SIG-M5 (cell line): ENCODE results near the gene E2F4.

Source experiments
- DNase-seq: peaks from one replicate; lab custom pipeline; 2025; lab: John Stamatoyannopoulos, UW

The E2F4 gene

DNA sequence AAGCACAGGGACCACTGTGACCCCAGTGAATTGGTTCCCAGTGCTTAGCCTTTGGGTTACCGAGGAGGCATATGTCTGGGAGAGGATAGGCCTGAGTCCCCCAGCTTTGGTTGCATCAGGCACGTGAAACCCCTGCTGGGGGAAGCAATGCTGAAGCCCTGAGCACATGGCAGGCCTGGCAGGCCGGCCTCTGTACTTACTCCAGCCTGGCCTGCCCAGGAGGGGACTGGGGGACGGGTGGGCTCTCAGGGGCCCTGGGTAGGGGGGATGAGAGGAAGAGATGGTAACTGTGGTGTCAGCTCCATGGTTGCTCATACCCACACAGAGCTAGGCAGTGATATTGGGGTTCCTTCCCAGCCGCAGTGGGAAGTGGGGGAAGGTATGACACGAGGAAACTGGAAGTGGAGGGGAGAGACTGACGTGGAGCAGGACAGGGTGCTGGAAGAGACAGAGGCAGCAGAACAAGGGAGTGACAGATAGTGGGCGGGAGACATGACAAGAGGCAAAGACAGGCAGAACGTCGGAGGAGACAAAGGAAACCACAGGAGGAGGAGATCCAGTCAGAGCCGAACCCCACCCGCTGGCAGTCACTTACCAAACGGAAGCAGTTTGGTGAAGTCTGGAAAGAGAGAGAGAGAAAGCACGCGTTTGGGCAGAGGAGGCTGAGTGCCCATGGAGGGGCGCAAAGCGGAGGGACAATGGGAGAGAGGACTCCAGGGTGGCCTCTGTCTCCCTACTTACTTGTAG is 44.0 kb downstream of the E2F4 start:
- no peak for DNase-seq

DNA sequence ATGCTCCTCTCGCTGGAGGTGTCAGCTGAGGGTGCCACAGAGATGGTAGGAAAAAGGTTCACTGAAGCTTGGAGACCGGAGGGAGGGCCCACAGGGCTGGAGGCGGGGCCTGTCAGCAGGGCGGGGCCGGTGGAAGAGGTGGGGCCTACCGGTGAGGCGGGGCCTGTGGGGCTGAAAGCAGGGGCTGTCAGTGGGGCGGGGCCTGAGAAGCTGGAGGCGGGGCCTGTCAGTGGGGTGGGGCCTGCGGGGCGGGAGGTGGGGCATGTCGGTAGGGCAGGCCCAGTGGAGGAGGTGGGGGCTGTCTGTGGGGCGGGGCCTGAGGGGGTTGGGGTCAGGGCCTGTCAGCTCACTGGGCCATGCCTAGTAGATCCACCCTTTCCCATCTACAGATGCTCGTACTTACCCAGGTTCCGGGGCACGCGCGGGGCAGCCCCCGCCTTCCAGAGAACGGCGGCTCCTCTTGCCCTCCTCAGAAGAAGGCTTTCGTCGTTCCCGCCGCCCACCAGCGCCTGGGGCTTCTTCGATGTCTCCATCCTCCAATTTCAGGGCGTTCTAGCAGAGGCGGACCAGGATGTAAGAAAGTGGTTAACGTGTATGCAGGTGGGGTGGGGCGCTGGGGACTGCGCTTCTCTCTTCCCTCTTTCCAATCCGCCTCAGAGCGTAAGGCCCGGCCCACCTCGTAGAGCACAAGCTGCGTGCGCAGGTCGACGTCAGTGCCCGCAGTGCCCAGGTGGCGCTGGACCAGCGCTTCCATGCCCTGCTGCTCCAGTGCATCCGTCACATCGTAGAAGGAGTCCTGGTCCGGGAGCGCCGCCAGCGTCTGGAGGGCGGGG is 44.8 kb downstream of the E2F4 start:
- no peak for DNase-seq

DNA sequence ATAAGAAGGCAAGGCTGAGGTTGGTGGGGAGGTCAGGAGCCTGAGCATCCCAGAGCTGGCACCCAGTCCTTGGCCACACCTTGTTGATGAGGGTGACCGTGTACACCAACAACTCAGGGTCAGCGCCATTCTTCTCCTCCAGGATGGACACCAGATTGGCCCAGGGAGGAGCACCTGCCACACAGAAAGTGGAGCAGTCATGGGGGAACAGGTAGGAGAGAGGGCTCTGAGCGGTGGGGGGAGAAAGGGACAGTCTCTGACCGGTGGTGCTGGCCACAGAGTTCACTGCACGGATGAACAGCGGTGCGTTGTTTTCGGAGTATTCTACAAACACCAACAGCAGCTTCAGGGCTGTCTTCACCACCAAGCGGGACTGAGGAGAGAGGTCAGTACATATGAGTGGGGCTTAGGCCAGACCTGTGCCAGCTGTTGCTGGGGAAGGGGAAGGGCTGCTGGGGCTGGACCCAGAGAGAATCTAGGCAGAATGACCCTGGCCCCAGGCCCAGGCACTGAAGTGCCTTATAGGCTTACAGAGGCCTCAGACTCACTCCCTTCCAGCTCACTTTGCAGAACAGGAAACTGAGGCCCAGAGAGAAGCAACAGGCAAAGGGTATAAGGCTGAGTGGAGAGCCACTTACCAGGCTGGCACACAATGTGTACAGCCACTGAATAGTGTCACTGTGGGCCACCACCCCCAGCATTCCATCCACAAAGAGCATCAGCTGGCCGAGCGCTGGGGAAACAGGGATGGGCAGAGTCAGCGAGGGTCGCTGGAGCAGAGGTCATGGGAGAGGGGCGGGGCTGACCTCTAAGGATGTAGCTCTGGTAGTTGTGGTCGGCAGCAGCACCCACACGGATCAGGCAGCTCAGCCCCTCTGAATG is 45.7 kb downstream of the E2F4 start:
- DNase-seq, result no peak

DNA sequence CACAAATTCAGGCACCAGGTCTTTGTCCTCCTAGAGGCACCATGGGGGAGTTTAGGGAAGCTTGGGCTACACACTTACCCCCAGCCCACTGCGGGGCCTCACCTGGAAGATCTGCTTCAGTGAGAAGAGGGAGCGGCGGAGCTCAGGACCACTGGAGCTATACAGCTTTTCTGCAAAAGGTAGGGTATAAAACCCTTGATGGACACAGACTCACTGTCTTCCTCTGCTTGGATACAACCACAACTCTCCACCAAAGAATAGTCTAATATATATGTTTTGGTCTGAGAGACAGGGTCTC is 46.3 kb downstream of the E2F4 start:
- no peak for DNase-seq

DNA sequence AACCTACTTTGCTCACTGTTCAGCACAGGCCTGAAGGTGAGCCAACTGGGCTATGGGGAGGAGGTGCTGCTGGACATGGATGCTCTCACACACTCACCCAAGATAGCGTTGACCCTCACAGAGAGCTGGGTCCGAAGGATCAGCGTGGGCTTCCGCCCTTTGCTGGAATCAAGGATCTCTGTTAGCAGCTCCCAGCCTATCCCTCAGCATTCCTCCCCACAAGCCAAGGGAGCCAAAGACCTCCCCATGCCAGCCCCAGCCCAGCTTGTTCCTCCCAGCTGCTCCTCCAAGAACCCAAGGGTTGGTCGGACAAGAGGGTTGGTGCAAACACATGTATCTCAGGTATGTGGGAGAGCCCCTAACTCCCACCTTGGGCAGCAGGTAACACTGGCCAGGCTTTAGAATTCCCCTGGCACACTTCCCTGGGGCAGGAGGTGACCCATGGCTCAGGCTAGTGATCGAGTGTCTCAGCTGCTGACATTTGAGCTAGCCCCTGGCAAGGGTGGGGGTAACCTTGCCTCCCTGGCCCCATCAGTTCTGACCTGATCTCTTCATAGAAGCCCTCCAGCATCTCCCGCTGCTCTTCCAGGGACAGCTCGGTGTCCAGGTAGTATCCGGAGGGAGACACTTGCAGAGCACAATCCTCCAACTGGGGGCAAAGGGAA is 47.0 kb downstream of the E2F4 start:
- DNase-seq, result no peak

DNA sequence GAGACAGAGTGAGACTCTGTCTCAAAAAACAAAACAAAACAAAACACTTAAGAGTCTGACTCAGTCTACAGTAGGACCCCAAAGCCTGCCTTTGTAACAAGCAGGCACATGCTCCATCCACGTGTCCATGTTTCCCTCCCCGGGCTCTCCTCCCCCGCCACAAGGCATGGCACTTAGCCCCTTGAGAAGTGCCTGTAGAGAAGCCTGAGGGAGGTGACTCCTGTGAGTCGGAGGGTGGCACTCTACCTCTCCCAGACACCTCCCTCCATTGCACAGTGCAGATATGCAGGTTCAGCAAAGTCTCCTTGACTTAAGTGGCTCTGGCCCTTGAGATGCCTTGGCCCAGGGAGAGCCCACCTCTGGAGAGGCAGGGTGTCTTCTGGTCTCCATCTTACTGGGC is 48.6 kb downstream of the E2F4 start:
- no peak for DNase-seq

DNA sequence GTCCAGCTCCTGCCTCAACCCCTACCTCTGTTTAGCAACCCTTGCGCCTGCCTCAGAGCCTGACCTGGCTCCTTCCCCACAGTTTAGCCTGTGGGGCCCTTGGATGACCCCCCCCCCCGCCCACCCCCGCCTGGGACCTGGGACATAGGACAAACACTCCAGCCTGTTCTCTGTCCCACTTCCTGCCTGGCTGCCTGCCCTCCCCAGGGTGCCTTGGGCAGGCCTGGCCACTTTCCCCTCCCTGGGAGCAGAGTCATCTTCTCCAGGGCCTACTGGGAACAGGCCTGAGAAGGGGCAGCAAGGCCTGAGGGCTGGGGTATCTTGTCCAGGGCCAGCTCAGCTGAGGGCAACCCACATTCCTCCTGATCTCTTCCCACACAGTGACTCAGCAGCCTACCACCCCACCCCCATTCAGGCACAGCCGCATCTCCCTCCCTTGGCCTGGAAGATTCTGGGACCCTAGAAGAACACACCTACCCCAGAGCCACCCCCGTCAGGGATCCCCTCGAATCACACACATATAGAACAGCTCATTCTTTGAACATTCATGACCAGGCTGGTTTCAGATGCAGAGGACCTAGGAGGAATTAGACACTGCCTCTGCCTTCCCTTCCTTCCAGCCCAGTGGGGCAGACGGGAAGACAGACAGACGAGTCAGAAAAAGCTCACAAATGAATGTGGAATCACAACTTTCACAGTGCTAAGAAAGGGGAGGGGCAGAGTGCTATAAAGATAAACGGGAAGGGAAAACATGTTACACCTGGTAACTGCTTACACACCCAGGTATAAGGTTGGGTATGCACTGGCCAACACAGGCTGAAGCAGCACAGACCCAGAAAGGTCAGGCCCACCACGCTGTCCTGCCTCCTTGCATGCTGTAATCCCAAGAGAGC is 49.3 kb downstream of the E2F4 start:
- no peak for DNase-seq

DNA sequence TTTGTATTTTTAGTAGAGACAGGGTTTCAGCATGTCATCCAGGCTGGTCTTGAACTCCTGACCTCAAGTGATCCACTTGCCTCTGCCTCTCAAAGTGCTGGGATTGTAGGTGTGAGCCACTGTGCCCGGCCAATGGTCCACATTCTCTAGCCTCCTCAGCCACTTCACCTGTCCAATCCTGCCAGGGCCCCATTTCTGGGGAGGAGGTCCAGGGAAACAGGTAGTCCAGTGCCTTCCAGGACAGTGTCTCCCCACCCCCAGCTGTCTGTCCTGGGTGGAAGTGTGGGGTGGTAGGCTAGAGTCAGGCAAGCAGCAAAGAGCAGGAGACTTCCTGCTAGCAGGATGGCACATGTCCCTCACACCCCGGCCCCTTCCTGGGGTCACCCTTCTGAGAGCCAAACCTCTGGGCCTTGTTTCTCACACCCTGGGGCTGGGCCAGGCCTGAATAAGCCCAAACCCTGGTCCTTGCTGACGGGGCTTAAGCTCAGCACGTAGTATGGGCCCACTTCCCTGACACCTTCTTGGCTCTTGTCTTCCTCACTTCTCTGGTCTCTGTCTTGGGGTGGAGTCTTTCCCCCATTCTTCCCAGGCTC is 50.3 kb downstream of the E2F4 start:
- no peak for DNase-seq

DNA sequence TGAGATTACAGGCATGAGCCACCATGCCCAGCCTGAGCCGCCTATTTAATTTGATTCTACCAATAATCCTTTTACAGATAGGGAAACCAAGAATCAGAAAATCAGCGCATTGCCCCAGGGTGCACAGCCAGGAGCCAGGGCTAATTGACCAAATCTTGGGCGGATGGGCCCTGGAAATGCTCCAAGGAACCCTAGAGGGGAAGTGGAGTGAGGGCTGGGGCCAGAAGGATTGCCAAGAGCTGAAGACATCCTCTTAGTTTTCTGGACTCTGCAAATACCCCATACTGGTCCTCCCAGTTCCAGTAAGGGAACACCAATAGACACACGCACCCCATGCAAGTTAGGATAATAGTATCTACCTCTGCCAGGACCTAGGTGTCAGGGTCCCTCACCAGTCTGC is 51.5 kb downstream of the E2F4 start:
- no peak for DNase-seq

DNA sequence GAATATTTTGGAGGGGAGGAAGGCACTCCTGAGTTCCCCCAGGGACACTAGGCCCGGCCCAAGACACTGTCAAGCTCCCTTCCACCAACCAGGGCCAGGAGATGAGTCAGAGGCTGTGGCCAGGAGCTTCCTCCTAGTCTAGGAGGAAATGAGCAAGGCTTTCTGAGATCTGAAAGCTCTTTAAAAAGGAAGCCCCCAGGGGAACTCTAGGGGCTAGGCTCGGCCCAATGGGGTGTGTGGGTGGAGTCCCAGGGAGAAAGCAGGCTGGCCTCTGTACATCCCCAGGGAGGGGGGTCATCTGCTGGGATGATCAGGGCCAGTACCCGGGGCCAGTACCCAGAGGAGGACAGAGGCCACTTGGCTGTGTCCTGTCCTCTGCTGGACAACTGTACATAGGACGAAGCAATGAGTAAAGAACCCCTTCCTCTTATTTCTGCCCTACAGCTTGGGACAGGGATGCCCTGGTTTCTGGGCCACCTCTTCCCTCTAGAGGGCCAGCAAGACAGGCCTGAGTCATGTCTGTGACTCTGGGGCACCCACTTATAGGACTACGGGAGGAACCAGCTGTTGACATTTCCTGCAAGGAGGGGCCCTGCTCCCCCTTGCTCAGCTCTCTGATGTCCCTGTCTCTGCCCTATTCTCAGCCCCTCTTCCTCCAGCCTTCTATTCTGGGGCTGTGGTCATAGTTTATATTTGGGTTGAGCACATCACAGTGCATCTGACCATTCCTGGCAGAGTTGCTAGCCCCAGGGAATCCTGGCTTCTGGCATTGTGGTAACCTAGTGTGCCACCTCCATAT is 52.6 kb downstream of the E2F4 start:
- peak; percentile 92 for DNase-seq

DNA sequence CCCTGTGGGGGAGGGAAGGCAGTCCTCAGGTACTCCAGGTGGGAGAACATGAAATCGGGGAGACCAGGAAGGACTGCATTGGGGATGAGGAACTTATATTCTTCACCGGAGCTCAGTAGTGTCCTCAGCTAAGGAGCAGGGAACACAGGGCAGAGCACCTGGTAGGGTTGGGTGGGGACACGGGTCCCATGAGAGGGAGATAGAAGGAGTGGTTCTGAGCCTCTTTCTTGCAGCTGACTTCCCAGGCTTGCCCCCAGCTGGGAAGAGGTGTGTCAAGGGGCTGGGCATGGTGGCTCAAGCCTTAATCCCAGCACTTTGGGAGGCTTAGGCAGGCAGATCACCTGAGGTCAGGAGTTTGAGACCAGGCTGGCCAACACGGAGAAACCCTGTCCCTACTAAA is 53.2 kb downstream of the E2F4 start:
- no peak for DNase-seq

DNA sequence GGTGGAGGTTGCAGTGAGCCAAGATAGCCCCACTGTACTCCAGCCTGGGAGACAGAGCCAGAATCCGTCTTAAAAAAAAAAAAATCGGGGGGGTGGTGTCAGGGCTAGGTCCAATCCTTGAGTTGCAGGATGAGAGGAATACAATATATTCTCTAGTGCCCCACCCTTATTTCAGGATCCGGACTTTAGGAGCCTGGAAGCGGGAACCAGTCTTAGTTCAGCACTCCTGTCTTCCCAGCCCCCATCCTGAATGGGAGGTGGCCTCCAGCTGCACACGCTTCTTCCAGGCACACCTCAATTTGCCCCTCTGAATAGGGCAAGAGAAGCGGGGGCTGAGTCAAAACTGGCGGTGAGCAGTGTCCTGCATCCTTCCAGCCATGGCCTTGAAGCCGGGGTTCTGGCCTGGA is 53.7 kb downstream of the E2F4 start:
- DNase-seq, result no peak

DNA sequence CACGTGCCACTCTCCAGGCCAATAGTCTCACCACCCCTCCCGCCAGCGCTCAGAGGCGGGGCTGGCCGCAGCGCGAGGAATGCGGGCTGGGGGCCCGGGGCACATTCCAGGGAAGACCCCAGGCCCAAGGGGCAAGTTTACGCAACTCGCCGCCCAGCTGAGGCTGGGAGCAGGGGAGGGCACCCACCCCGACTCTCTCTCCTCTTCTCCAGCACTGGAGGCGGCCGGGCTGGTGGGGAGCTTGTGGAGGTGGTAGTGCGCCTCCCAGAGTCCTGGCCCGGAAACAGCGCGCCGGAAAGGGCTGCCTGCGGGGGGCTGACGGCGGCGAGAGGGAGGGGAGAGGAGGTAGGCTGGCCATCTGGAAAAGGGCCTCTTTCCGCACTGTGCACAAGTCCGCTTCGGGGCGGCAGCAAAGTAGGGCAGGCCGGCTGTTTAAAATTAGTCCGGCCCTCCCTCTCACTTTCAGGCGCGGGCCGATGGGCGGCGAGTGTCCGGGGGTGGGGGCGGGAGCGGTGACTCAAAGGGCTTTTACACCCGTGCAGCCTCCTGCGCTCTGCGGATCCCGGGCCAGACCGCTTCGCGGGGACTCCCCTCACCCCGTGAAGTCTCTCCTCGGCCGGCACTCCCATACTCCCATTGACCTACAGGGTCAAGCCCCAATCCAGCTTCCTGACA is 54.3 kb downstream of the E2F4 start:
- DNase-seq, result no peak

DNA sequence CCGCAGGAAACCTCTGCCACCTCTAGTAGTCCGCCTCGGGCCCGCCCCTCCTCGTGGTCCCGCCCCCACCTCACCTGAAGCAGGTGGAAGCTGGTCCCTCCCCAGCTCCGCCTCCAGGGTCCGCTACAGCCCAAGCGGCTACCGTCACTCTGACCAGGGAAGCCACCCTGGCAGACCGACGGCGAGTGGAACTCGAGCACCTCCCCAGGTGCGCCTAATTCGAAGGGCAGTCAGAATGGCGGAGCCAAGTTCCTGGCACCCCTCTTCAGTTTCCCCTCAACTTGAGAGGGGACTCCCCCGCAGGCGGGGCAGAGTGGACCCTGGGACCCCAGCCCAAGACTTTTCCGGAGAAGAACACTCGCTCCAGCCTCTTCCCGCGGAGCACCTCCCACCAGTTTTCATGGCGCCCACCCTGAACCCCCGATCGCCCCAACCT is 54.8 kb downstream of the E2F4 start:
- no peak for DNase-seq

DNA sequence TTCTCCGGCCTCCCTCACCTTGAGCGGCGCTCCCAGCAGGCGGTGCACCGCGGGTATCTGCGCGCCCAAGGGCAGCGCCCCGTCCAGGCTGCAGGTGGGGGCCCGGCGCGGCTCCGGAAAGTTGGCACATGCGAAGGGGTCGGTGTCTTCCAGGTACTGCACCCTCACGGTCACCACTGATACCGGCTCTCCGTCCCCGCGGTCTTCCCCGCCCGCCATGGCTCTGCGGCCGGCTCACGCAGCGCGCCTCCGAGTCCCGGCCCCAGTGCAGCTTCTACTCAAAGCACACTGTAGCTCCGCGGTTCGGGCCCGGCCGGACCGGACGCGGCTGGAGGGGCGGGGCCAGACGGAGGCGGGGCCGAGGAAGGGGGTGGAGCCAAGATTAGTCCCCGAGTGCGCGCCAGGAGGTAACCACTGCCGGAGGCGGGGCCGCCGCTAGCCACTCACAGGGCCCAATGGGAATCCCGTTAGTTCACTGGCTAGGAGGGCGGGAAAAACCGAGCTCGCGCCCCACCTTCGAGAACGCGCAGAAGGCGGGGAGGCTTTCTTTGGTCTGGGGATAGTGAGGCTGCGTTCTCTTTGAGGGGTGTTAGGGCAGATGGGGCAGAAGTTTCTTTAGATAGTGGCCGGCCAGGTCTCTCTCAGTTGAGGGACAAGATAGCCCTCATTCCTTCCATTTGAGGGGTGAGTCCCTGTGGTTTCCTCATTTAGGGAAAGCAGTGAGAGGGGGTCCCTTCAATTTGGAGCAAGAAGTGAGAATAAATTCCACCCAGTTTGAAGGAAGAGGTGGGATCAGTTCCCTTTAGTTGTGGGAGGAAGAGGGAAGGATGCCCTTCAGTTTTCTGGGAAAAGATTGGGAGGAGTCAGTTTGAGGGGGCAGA is 55.5 kb downstream of the E2F4 start, which contains the start of gene FHOD1:
FHOD1 (minus strand) TSS at position 290 of the 881 bp plus-strand sequence; CDS start at position 219, 71 bp downstream.
- DNase-seq, result peak; percentile 57

DNA sequence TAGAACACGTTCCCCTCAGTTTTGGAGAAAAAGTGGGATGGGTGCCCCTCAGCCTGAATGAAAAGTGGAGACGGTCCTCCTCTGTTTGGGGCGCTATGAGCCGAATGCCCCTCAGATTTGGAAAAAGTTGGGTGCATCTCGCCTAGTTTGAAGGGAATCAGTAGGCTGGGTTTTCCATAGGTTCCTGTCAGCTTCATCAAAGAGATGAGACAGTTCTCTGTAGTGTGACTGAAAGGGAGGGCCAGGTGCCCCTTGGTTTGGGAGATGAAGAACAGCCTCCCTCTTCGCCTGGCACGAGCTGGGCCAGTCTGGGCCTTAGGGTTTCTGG is 56.1 kb downstream of the E2F4 start:
- DNase-seq, result no peak
